WI38 (cell line): Measurements from ENCODE around the gene QRFP.

ENCODE experiments used
- H3K4me3 ChIP-seq: 2 replicates; pipeline ENCODE4 v1.5.1; 2011; ENCODE audit warnings: low read depth, mild to moderate bottlenecking, control low read depth, low read length
- CTCF ChIP-seq: IDR thresholded peaks from 2 replicates; pipeline ENCODE4 v1.5.1; 2012; ENCODE audit warnings: low read depth, mild to moderate bottlenecking, control low read depth, low read length

Gene QRFP

GRCh38 chr9:130927338-130927737 lies 30.7 kb upstream of the QRFP start:
- no peak for TF ChIP-seq CTCF
- H3K4me3 ChIP-seq, result no peak overlapping the region

DNA sequence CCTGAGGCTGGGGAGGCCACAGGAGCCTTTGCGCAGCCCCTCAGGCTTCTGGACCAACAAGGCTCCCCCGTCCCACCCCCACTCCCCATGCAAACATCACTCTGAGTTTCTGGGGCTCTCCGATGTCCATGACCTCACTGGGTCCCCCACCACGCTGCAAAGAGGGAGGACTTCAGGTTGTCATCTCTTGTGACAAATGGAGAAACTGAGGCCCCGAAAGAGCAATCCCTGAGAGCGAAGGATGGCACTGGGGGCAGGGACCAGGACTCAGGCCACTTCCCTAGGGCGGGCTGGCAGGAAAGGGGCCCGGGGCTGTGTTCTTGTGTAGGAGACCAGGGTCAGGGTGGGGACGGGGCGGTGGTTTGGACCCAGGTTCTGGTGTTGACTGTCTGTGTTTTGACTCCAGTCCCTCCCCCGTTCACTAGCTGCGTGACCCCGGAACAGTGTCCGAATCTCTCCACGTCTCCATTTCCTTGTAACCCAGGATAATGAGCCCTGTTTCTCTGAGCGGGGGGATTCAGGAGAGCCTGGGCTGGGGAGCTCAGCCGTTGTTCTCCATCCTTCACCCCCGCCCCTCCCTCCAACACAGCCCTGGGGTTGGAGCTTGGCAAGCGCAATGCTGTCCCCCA lies 28.6 kb upstream of the QRFP start:
- H3K4me3 ChIP-seq, result no peak overlapping the region

GRCh38 chr9:130924448-130924788 lies 27.8 kb upstream of the QRFP start:
- H3K4me3 ChIP-seq, result no peak overlapping the region
- no peak for TF ChIP-seq CTCF

More for the DNA sequence above, 28.6 kb upstream of the QRFP start:
- TF ChIP-seq CTCF, result no peak

- no peak overlapping the region for H3K4me3 ChIP-seq
- no peak for TF ChIP-seq CTCF
Observed at GRCh38 chr9:130923611-130924447, 27.2 kb upstream of the QRFP start.

GRCh38 chr9:130922893-130923610 lies 26.4 kb upstream of the QRFP start:
- no peak for TF ChIP-seq CTCF

DNA sequence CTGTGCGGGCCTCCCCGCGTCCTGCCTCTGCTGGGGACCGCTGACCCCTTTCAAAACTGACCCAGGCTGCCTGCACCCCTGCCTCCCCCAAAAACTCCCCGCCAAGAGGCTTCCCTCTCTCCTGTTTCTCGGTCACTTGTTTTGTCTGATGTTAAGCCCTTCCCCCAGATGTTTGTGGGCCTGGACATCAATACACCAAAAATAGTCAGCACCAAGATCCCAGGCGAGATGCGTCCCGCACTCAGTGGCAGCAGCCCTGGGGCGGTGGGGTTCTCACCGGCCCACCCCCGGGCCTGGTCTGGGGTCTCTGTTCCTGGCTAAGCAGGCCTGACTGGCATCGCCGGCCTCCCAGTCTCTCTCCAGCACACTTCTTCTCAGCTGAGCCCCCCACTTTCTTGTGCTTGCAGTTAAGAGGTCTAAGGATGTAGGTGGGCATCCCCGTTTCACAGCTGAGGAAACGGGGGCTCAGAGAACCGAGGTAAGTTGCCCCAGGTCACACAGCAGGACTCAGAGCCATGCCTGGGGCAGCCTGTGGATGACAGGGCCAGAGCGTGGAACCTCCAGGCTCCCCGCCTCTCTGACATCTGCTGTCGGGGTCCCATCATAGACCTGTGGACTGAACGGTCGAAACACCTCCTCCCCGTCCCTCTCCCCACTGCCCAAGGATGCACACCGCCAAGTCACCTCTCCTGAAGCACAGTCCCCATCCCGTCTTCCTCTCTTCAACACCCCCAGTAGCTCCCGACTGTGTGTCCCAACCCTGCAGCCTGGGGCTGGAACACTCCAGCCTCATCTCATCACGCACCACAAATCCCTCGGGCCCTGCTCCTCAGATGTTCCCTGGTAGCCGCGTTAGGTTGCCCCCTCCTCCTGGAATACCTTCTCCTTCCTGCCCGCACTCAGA lies 25.6 kb upstream of the QRFP start:
- TF ChIP-seq CTCF, result no peak
- no peak overlapping the region for H3K4me3 ChIP-seq

More at GRCh38 chr9:130922893-130923610, 26.4 kb upstream of the QRFP start:
- H3K4me3 ChIP-seq, result no peak overlapping the region
